Nephron (organoid): ENCODE data around the gene NWD2.
A peak's percentile ranks its signal among the peaks of the same experiment; 100 is the strongest.
"Not testable (repeated sequence)": the region's sequence is repeated elsewhere in the genome, so short reads cannot be mapped to it uniquely, and the experiment has no call there.

ENCODE experiments used
- H3K27ac Mint-ChIP-seq, 3 experiments: 2 replicates each; pipeline ENCODE4 v1.8.0; 2020; ENCODE audit warnings: mixed read lengths in 3 of 3, mild to moderate bottlenecking in 2 of 3, moderate library complexity in 1 of 3
- H3K27me3 Mint-ChIP-seq: 2 replicates; pipeline ENCODE4 v1.8.0; 2021; ENCODE audit warnings: low read depth, mild to moderate bottlenecking, moderate library complexity, mixed read lengths
- H3K36me3 Mint-ChIP-seq: 2 replicates; pipeline ENCODE4 v1.8.0; 2020; ENCODE audit warnings: low read depth, mixed read lengths
- H3K4me1 Mint-ChIP-seq: 2 replicates; pipeline ENCODE4 v1.8.0; 2020; ENCODE audit warnings: mixed read lengths
- H3K4me3 Mint-ChIP-seq, 3 experiments: 2 replicates each; pipeline ENCODE4 v1.8.0; 2020; ENCODE audit warnings: mild to moderate bottlenecking in 3 of 3, mixed read lengths in 3 of 3, moderate library complexity in 2 of 3
- H3K9me3 Mint-ChIP-seq: 2 replicates; pipeline ENCODE4 v1.8.0; 2020; ENCODE audit warnings: mixed read lengths
- TF ChIP-seq, protein P1 (sequence below), 3 experiments: fragments of 200-600 bp; sonication (generic); IDR thresholded peaks; one replicate each; pipeline ENCODE4 v1.5.0; 2021; ENCODE audit warnings: antibody characterized with exemption in 3 of 3; ENCODE audit not compliant: unreplicated experiment in 3 of 3

The NWD2 gene, protein sequence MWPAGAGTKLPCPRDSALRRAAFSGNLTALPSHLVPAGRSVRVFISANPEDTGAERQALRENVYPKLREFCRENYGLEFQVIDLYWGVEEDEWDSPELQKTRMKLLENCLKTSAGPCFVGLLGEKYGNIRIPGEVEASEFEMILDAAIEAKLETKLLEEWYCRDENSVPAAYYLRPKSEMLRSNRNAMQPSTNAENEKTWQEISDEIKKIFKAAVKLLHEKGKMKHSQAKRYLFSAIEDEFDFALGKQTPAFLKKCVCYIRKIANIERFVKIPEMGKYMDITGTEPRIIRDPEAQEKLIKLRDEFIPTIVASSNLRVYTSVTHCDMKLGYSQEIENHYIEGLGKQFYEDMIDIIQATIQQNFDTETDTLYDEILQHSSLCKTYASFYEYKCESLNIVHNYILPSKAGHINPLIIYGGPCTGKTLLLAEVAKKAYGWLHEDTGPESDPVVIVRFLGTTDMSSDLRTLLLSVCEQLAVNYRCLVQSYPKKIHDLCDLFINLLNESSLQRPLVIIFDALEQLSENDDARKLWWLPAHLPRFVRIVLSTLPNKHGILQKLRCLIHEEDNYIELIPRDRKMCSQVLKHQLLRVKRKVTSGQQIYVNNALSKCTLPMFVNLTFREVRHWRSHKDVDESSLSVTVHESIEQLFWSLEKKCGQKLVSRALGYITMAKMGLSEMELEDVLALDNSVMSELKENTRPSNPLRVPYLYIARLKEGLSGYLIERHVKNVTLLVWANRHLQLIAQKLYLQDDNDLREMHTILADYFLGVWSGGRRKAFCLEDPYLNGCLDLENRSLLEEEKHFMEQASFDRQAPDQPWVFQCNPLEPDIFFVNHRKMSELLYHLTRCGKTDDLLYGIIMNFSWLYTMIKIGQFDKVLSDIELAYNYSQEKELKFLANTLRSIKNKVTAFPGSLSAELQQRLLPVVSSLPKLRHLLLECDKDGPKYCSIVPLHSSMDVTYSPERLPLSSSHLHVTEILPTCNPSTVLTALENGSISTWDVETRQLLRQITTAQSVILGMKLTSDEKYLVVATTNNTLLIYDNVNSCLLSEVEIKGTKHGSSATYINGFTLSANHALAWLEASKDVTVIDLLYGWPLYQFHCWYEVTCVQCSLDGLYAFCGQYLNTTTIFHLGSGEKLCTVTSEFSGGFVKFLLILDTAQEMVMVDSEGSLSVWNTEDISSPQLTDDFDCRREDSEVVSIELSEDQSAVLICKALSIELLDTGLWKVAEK (N-terminal part only)

DNA sequence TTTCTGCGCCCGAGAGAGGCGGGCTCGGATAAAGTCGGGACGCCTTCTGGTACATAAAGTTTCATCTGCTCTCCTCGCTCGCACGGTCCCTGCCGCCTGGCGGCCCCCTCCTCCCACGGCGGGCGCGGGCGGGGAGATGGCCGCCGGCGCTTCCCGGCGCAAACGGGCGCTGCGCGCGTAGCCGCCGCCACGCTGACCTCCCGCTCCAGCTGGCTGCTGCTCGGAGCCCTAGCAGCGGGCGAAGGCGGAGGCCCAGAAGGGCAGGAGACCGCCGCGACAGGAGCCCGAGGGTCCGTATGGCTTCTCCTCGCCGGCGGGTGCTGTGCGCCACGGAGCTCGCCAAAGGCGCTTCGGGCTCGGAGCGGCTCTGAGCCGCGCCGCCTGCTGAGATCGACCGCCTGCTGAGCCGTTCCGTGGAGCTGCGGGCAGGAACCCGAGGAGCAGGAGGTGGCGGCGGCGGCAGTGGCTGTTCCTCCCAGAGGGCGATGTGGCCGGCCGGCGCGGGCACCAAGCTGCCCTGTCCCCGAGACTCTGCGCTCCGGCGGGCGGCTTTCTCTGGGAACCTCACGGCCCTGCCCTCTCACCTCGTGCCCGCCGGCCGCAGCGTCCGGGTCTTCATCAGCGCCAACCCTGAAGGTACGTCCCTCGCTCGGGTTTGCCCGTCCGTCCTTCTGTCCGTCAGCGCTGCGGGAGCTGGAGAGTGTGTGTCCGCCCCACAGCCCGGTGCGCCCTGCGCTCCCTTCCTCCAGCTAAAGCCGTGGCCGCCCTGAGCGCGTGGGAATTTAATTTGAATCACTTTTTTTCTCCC is at the start of gene NWD2:
NWD2 (plus strand) TSS at position 161 of the 808 bp plus-strand sequence; CDS start at position 486, 325 bp downstream.
- Mint-ChIP-seq H3K27ac (no peak within 1 kb of the TSS), H3K4me1 (no peaks in the 10 kb centered on the region), H3K9me3 (no peaks in the 10 kb centered on the region), H3K36me3 (no peaks in the 10 kb centered on the region), H3K27me3 (peaks cover 98% of the 10 kb centered on the region), H3K4me3 (peak within 1 kb of the TSS; percentile 72 to 77 (median 73))
- TF ChIP-seq, protein P1, sequence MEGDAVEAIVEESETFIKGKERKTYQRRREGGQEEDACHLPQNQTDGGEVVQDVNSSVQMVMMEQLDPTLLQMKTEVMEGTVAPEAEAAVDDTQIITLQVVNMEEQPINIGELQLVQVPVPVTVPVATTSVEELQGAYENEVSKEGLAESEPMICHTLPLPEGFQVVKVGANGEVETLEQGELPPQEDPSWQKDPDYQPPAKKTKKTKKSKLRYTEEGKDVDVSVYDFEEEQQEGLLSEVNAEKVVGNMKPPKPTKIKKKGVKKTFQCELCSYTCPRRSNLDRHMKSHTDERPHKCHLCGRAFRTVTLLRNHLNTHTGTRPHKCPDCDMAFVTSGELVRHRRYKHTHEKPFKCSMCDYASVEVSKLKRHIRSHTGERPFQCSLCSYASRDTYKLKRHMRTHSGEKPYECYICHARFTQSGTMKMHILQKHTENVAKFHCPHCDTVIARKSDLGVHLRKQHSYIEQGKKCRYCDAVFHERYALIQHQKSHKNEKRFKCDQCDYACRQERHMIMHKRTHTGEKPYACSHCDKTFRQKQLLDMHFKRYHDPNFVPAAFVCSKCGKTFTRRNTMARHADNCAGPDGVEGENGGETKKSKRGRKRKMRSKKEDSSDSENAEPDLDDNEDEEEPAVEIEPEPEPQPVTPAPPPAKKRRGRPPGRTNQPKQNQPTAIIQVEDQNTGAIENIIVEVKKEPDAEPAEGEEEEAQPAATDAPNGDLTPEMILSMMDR (IDR thresholded peaks at IDR 0.05; ENCODE audit: unreplicated experiment in 3 of 3) = no peak

DNA sequence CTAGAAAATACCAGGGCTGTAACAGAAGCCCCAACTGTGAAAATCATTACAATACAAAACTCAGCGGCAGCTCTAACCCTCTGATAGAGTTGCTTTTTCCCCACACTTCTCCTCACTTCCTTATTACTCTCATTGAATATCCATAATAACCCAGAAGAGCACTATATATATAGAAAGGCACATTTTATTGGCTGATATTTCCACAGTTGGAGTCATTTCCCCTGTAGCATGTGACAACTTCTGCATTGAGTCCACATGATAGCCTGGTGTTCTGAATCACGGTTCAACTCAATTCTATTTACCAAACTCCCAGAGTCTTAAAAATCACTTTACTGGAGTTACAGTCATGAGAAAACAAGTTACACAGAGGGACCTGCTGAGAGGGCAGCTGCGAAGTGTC is 46.6 kb upstream of the NWD2 start:
- no peak overlapping the region for H3K4me3 Mint-ChIP-seq
- TF ChIP-seq, protein P1 (IDR thresholded peaks at IDR 0.05; ENCODE audit: unreplicated experiment in 3 of 3) = no peak
- H3K27me3 Mint-ChIP-seq = peaks cover 3% of the 10 kb centered on the region
- H3K4me1 Mint-ChIP-seq = no peaks in the 10 kb centered on the region
- no peaks in the 10 kb centered on the region for H3K36me3 Mint-ChIP-seq
- peaks cover 6% of the 10 kb centered on the region for H3K9me3 Mint-ChIP-seq
- no peak overlapping the region for H3K27ac Mint-ChIP-seq

DNA sequence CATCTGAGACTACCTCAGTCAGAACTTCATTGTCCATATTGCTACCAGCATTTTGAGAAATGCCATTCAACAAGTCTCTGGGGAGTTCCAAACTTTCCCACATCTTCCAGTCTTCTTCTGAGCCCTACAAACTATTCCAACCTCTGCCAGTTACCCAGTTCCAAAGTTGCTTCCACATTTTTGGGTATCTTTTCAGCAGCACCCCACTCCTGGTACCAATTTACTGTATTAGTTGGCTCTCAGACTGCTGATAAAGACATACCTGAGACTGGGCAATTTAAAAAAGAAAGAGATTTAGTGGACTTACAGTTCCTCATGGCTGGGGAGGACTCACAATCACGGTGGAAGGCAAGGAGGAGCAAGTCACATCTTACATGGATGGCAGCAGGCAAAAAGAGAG is 39.8 kb upstream of the NWD2 start:
- not testable (repeated sequence) for H3K36me3 Mint-ChIP-seq, H3K27ac Mint-ChIP-seq, H3K27me3 Mint-ChIP-seq, H3K4me1 Mint-ChIP-seq, H3K4me3 Mint-ChIP-seq
- peaks cover 27% of the 10 kb centered on the region for H3K9me3 Mint-ChIP-seq

DNA sequence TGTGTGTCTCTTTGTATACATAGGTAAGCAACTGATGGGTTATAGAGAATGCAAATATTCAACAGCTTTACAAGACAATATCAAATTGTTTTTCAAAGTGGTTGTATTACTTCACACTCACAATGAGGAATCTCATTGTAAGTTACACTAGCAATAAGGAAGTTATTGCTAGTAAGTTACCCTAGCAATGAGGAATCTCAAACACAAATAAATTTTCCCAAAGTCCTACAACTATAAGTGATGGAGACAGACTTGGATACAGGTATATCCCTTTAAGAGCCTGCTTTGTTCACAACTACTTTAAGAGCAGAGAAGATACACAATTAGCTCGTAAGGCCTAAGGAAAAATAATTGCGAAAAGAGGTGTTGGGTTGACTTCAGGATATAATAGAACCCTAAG is 28.3 kb upstream of the NWD2 start:
- no peaks in the 10 kb centered on the region for H3K9me3 Mint-ChIP-seq
- no peaks in the 10 kb centered on the region for H3K36me3 Mint-ChIP-seq
- TF ChIP-seq, protein P1 (IDR thresholded peaks at IDR 0.05; ENCODE audit: unreplicated experiment in 3 of 3) = no peak
- no peak overlapping the region for H3K4me3 Mint-ChIP-seq
- peaks cover 23% of the 10 kb centered on the region for H3K27me3 Mint-ChIP-seq
- peaks cover 5% of the 10 kb centered on the region for H3K4me1 Mint-ChIP-seq
- no peak overlapping the region for H3K27ac Mint-ChIP-seq

DNA sequence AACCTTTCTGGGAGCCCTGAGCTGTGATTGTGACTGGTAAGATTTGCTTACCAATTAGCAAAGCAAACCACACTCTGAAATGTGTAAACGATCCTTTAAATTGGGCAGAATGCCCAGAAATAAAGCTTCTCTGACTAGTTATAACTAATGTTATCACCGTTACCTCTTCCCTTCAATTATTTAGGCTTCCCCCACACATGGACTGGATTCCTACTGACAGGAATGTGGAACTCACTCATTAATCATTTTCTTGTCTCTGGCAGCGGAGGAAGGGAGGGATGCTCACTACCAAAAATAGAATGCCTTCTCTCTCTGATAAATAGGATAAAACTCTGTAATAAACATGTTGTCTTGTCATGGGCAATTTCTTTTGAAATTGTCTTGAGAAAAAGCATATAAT is 25.3 kb upstream of the NWD2 start:
- peaks cover 20% of the 10 kb centered on the region for H3K27me3 Mint-ChIP-seq
- H3K4me3 Mint-ChIP-seq = no peak overlapping the region
- TF ChIP-seq, protein P1 (IDR thresholded peaks at IDR 0.05; ENCODE audit: unreplicated experiment in 3 of 3) = no peak
- no peaks in the 10 kb centered on the region for H3K36me3 Mint-ChIP-seq
- no peak overlapping the region for H3K27ac Mint-ChIP-seq
- H3K9me3 Mint-ChIP-seq = no peaks in the 10 kb centered on the region
- peaks cover 5% of the 10 kb centered on the region for H3K4me1 Mint-ChIP-seq
